Keratinocyte (primary cell): ENCODE measurements around the gene RPRD1B. TPM values are rescaled to one million over a fixed set of nuclear protein-coding genes. Genes with fewer than 3 reads are reported as not detected.

Source experiments
- DNase-seq: peaks from one replicate; pipeline ENCODE4 v3.0.0-alpha.2; 2011; ENCODE audit warnings: low read depth, missing footprints, low spot score
- FAIRE-seq: peaks from 2 replicates; lab custom pipeline; 2011; peaks lifted over from hg19 to GRCh38; lab: Jason Lieb, UNC
- H2AFZ ChIP-seq: 2 replicates; pipeline ENCODE4 v1.6.0; 2012; ENCODE audit warnings: low read length, control low read depth, inconsistent platforms; ENCODE audit not compliant: control insufficient read depth
- H3K27ac ChIP-seq: 2 replicates; pipeline ENCODE4 v1.5.1; 2011; ENCODE audit warnings: low read length; ENCODE audit not compliant: control insufficient read depth, insufficient read depth
- H3K27me3 ChIP-seq: 3 replicates; pipeline ENCODE4 v1.6.0; 2011; ENCODE audit warnings: low read length; ENCODE audit not compliant: control insufficient read depth, insufficient read depth; ENCODE audit errors: extremely low read depth
- H3K36me3 ChIP-seq, 2 experiments: 2 replicates in 1 of 2; 3 replicates in 1 of 2; pipeline ENCODE4 v1.5.1; 2011; ENCODE audit warnings: low read length in 2 of 2, mild to moderate bottlenecking in 1 of 2; ENCODE audit not compliant: control insufficient read depth in 2 of 2, insufficient read depth in 2 of 2; ENCODE audit errors: extremely low read depth in 1 of 2
- H3K4me1 ChIP-seq: 3 replicates; pipeline ENCODE4 v1.5.1; 2011; ENCODE audit warnings: low read length; ENCODE audit not compliant: control insufficient read depth, insufficient read depth; ENCODE audit errors: extremely low read depth
- H3K4me2 ChIP-seq: 3 replicates; pipeline ENCODE4 v1.6.0; 2011; ENCODE audit warnings: low read depth, low read length; ENCODE audit not compliant: control insufficient read depth, insufficient read depth; ENCODE audit errors: extremely low read depth
- H3K4me3 ChIP-seq, 3 experiments: fragments of 200-600 bp in 1 of 3; sonication (generic) in 1 of 3; 2 replicates in 2 of 3; 3 replicates in 1 of 3; pipeline ENCODE4 v1.5.1; 2011 to 2016; ENCODE audit warnings: low read length in 3 of 3, mild to moderate bottlenecking in 3 of 3, control low read depth in 2 of 3, inconsistent platforms in 1 of 3, low read depth in 1 of 3, mixed read lengths in 1 of 3, mixed run types in 1 of 3, moderate library complexity in 1 of 3; ENCODE audit not compliant: control insufficient read depth in 2 of 3, insufficient read depth in 2 of 3; ENCODE audit errors: extremely low read depth in 1 of 3
- H3K79me2 ChIP-seq: 2 replicates; pipeline ENCODE4 v1.6.0; 2012; ENCODE audit warnings: low read length; ENCODE audit not compliant: control insufficient read depth, insufficient read depth
- H3K9ac ChIP-seq: 3 replicates; pipeline ENCODE4 v1.6.0; 2011; ENCODE audit warnings: low read length; ENCODE audit not compliant: control insufficient read depth, insufficient read depth; ENCODE audit errors: extremely low read depth
- H3K9me1 ChIP-seq: 3 replicates; pipeline ENCODE4 v1.6.0; 2011; ENCODE audit warnings: low read length; ENCODE audit not compliant: control insufficient read depth, insufficient read depth; ENCODE audit errors: extremely low read depth
- H3K9me3 ChIP-seq: 2 replicates; pipeline ENCODE4 v1.5.1; 2012; ENCODE audit warnings: low read depth, low read length; ENCODE audit not compliant: control insufficient read depth
- H4K20me1 ChIP-seq: 3 replicates; pipeline ENCODE4 v1.6.0; 2011; ENCODE audit warnings: low read length; ENCODE audit not compliant: control insufficient read depth, insufficient read depth; ENCODE audit errors: extremely low read depth
- EZH2 ChIP-seq: IDR thresholded peaks from one replicate; pipeline ENCODE4 v1.6.1; 2012; ENCODE audit warnings: inconsistent platforms, mild to moderate bottlenecking, low read length, moderate library complexity
- dilution Hi-C: fragments of 300-500 bp; cut with MboI; formaldehyde crosslinking; loops from one replicate; pipeline ENCODE4 v1.7.0; 2020; ENCODE audit warnings: low sequenced_read_pairs; ENCODE audit not compliant: extremely low pct_ligation_motif_present
- polyA plus RNA-seq, 5 experiments: library from polyadenylated mRNA; depleted of rRNA in 3 of 5; stranded (reverse) in 3 of 5; stranded (forward) in 1 of 5; unstranded in 1 of 5; fragments of >200 nt; gene quantifications; 1 replicate in 1 of 5; 2 replicates in 3 of 5; 3 replicates in 1 of 5; pipeline versions ENCODE4 v1.2.1 to v1.2.3, GENCODE V29; 2011 to 2012; ENCODE audit warnings: missing spikeins in 2 of 5, low read depth in 1 of 5, low replicate concordance in 1 of 5
- TF ChIP-seq, protein P1 (sequence below), 3 experiments: IDR thresholded peaks in 1 of 3; conservative IDR thresholded peaks in 1 of 3; optimal IDR thresholded peaks in 1 of 3; 2 replicates in 2 of 3; 3 replicates in 1 of 3; pipeline versions ENCODE3 to v1.5.1; 2011; ENCODE audit warnings: low read length in 3 of 3, mild to moderate bottlenecking in 3 of 3, moderate library complexity in 2 of 3, control low read depth in 1 of 3, inconsistent platforms in 1 of 3; ENCODE audit not compliant: insufficient read depth in 2 of 3; ENCODE audit errors: extremely low read depth in 1 of 3

RPRD1B gene
- polyA plus RNA-seq, 1 donor (not counting 4 experiments of a cell fraction or from before 2014, with no cell fraction given) = 19.9 TPM

DNA sequence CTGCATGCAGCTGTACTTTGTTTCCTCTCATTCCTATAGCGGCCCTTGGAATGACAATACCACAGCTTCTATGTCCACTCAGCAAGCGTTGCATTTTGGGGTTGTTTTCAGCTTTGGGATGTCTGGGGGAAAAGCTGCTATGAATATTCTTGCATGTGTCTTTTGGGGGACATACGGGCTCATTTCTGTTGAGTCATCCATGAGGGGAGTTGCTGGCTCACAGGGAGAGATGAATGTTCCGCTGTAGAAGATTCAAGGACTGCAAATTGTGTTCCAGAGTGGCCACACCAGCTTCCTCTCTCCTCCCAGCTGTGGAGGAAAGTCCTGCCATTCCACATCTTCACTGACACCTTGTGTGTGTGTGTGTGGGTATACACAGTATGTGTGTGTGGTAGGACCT is 88.2 kb downstream of the RPRD1B start:
- Histone ChIP-seq H3K9me1 (no peaks in the 10 kb centered on the region), H3K4me3 (no peak overlapping the region), H4K20me1 (no peaks in the 10 kb centered on the region), H3K79me2 (no peaks in the 10 kb centered on the region), H3K9ac (no peak overlapping the region), H3K9me3 (no peaks in the 10 kb centered on the region), H3K27me3 (no peaks in the 10 kb centered on the region), H3K4me2 (no peak overlapping the region), H3K27ac (no peak overlapping the region), H3K4me1 (peaks cover 22% of the 10 kb centered on the region), H3K36me3 (no peaks in the 10 kb centered on the region), H2AFZ (no peak overlapping the region)
- dilution Hi-C loops = no loop called here
- no peak for FAIRE-seq
- DNase-seq = no peak
- TF ChIP-seq EZH2 = no peak
- TF ChIP-seq, protein P1, sequence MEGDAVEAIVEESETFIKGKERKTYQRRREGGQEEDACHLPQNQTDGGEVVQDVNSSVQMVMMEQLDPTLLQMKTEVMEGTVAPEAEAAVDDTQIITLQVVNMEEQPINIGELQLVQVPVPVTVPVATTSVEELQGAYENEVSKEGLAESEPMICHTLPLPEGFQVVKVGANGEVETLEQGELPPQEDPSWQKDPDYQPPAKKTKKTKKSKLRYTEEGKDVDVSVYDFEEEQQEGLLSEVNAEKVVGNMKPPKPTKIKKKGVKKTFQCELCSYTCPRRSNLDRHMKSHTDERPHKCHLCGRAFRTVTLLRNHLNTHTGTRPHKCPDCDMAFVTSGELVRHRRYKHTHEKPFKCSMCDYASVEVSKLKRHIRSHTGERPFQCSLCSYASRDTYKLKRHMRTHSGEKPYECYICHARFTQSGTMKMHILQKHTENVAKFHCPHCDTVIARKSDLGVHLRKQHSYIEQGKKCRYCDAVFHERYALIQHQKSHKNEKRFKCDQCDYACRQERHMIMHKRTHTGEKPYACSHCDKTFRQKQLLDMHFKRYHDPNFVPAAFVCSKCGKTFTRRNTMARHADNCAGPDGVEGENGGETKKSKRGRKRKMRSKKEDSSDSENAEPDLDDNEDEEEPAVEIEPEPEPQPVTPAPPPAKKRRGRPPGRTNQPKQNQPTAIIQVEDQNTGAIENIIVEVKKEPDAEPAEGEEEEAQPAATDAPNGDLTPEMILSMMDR (optimal IDR thresholded peaks at IDR 0.05 in 1 of 3, IDR thresholded peaks at IDR 0.05 in 1 of 3, conservative IDR thresholded peaks at IDR 0.05 in 1 of 3; ENCODE audit: extremely low read depth in 1 of 3, insufficient read depth in 2 of 3, low read length in 3 of 3) = no peak

DNA sequence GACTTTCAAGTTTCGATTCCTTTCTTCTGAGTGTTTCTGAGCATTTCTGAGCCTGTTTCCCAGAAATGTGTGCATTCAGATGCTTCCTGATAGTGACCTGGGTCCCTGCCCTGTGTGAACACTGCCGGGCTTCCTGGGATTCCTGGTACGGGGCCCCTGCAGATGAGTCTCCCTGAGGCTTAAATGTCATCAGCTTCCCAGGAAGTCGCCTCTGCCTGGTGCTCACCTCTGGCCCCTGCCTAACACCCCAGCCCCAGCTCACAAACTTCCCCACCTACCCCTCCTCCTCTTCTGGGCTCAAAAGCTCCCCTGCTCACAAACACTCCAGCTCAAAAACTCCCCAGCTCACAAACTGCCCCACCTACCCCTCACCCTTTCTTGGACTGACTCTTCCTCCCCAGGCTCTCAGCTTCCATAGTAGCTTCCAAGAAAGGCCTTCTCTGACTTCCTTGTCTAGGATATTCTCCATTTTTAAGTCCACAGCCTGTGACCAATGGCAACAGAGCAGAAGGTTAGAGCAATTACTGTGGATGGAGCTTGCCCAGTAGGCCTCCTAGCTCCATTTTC is 89.6 kb downstream of the RPRD1B start:
- H3K27ac ChIP-seq = no peak overlapping the region

More for the DNA sequence above, 89.6 kb downstream of the RPRD1B start:
- Histone ChIP-seq H3K79me2 (no peaks in the 10 kb centered on the region), H3K4me2 (no peak overlapping the region), H4K20me1 (no peaks in the 10 kb centered on the region), H3K4me3 (no peak overlapping the region), H3K27me3 (no peaks in the 10 kb centered on the region), H3K36me3 (no peaks in the 10 kb centered on the region), H3K9ac (no peak overlapping the region), H3K4me1 (peaks cover 12% of the 10 kb centered on the region), H2AFZ (peak overlapping the region; percentile 76), H3K9me3 (no peaks in the 10 kb centered on the region), H3K9me1 (no peaks in the 10 kb centered on the region)
- no peak for DNase-seq
- FAIRE-seq = no peak
- TF ChIP-seq EZH2 = no peak
- TF ChIP-seq, protein P1 (optimal IDR thresholded peaks at IDR 0.05 in 1 of 3, IDR thresholded peaks at IDR 0.05 in 1 of 3, conservative IDR thresholded peaks at IDR 0.05 in 1 of 3; ENCODE audit: extremely low read depth in 1 of 3, insufficient read depth in 2 of 3, low read length in 3 of 3) = no peak
- dilution Hi-C loops = no loop called here
